ENCODE data around the gene NDFIP1.

NDFIP1 gene

DNA sequence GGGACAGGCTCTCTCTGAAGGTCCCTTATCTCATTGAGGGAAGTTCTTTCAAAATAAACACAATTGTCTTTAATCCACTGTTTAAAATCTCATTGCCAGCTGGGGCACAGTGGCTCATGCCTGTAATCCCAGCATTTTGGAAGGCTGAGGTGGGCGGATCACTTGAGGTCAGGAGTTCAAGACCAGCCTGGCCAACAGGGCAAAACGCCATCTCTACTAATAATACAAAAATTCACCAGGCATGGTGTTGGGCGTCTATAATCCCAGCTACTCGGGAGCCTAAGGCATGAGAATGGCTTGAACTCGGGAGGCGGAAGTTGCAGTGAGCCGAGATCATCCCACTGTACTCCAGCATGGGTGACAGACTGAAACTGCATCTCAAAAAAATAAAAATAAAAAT is 8.3 kb upstream of the NDFIP1 start:
- DNase-seq (ENCODE audit: low read depth): no peak
- TF ChIP-seq, protein P1, sequence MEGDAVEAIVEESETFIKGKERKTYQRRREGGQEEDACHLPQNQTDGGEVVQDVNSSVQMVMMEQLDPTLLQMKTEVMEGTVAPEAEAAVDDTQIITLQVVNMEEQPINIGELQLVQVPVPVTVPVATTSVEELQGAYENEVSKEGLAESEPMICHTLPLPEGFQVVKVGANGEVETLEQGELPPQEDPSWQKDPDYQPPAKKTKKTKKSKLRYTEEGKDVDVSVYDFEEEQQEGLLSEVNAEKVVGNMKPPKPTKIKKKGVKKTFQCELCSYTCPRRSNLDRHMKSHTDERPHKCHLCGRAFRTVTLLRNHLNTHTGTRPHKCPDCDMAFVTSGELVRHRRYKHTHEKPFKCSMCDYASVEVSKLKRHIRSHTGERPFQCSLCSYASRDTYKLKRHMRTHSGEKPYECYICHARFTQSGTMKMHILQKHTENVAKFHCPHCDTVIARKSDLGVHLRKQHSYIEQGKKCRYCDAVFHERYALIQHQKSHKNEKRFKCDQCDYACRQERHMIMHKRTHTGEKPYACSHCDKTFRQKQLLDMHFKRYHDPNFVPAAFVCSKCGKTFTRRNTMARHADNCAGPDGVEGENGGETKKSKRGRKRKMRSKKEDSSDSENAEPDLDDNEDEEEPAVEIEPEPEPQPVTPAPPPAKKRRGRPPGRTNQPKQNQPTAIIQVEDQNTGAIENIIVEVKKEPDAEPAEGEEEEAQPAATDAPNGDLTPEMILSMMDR (IDR thresholded peaks at IDR 0.05; ENCODE audit: low read depth, low read length, missing control alignments): no peak

DNA sequence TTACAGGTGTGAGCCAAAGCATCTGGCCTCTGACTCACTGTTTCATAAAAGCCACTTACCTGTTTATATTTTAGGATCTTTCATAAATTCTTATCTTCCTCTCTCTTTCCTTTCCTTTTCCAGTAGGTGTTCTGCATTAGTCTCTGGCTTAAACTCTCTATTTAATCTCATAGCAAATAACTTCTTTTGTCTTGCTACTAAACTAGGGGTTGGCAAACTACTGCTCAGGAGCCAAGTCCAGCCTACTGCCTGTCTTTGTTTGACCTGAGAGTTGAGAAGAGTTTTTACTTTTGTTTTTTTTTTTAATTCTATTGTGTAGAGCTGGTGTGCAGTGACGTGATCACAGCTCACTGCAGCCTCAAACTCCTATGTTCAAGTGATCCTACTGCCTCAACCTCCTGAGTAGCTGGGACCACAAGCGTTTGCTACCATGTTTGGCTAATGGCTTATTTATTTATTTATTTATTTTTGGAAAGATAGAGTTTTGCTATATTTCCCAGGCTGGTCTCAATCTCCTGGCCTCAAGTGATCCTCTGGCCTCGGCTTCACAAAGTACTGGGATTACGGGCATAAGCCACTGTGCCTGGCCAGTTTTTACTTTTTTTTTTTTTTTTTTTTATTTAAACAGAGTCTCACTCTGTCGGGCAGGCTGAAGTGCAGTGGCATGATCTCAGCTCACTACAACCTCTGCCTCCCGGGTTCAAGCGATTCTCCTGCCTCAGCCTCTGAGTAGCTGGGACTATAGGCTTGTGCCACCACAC is 5.4 kb upstream of the NDFIP1 start:
- TF ChIP-seq, protein P1 (IDR thresholded peaks at IDR 0.05; ENCODE audit: low read depth, low read length, missing control alignments): no peak
- H3K4me3 ChIP-seq (ENCODE audit: low read depth, low read length): no peak overlapping the region
- no peak for DNase-seq (ENCODE audit: low read depth)

More for the DNA sequence above, 8.3 kb upstream of the NDFIP1 start:
- H3K4me3 ChIP-seq (ENCODE audit: low read depth, low read length): no peak overlapping the region

DNA sequence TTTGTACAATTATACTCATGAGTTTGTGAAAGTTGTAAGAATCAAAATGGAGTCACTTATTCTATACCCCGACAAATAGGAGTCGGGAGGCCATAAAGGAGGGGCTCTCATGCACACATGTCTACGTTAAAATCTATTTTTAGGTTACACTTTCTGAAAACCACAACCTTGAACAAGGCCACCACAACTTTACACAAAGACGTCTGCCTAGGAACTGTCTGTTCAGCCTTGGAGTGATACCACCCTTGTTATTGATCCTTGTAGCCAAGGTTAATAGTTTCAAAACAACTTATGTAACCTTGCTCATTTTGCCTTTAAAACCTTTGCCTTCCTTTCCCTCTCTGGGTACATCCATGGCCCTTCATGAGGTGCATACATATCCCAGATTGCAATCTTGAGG is 4.1 kb upstream of the NDFIP1 start:
- DNase-seq (ENCODE audit: low read depth): no peak
- TF ChIP-seq, protein P1 (IDR thresholded peaks at IDR 0.05; ENCODE audit: low read depth, low read length, missing control alignments): no peak
- no peak overlapping the region for H3K4me3 ChIP-seq (ENCODE audit: low read depth, low read length)

DNA sequence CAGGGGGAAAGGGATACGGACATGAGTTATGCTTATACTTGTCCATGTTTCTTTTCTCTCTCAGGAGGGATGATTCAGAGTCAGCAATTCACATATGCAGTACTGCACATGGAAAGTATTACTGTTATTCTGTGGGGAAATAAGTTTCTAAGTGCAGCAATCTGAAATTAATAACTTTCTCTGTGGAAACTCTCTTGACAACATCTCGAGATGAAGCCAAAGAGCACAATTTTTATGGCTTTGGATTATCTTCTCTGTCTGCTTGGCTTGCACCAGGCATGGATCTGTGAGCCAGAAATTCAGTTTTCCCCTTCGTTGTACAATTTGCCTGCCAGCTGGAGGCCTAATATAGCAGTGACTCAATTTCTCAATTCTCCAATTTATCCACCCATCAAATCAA is 2.5 kb upstream of the NDFIP1 start:
- TF ChIP-seq, protein P1 (IDR thresholded peaks at IDR 0.05; ENCODE audit: low read depth, low read length, missing control alignments): no peak
- DNase-seq (ENCODE audit: low read depth): no peak

DNA sequence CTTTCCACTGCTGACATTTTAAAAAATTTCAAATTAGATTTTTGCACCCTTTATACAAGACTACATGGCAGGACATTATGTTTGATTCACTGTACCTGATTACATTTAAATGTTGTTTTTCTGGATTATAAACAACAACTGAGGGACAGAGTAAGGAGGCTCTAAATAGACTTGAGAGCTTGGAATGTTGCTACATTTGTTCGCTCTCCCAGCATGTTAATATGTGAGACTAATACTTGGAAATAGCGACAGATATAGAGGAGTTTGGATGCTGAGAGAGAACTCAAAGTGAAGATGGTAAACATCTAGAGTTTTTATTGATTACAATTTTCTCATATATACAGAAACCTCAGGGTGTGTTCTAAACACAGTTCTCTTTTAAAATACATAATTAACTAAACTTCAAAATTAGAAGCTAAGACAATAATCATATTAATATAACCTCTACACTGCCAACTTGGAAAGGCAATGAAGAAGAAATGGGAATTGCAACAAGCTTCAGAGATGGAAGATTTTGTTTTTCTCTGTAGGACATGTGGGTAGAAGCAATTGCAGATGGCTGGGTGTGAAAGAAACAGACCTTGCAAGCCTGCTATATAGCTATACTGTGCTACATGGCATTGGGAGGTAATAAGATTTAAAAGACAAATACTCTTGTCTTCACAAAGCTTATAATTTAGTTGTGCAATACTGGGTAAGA is 1.4 kb upstream of the NDFIP1 start:
- TF ChIP-seq, protein P1 (IDR thresholded peaks at IDR 0.05; ENCODE audit: low read depth, low read length, missing control alignments): no peak
- no peak overlapping the region for H3K4me3 ChIP-seq (ENCODE audit: low read depth, low read length)
- no peak for DNase-seq (ENCODE audit: low read depth)

More for the DNA sequence above, 2.5 kb upstream of the NDFIP1 start:
- no peak overlapping the region for H3K4me3 ChIP-seq (ENCODE audit: low read depth, low read length)

DNA sequence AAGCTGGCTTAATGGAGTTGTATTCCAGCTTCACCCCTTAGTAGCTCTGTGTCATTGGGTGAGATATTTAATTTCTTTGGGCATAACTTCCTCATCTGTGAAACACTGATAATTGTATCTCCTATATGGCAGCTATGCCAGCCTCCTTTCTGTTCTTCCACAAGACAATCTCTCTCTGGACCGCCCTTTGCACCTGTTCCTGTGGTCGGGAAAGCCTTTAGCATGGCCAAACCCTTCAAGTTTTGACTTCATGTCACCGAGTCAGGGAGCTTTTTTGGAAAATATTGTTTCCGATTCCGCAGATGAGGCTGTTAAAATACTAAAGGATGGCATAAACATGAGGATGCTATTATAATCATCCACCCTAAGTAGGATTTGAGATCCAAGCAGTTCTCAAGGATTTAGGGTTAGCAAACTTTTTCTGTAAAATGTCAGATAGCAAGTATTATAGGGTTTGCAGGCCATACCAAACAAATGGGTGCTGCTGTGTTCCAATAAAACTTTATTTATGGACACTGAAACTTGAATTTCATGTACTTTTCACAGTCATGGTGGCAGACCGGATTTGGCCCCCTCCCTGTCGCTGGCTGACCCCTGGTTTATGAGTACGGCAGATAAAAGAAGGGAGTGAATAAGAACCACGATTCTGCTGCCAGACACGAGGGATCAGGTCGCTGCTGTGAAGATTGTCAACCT is 695 bp upstream of the NDFIP1 start:
- TF ChIP-seq, protein P1 (IDR thresholded peaks at IDR 0.05; ENCODE audit: low read depth, low read length, missing control alignments): no peak
- H3K4me3 ChIP-seq (ENCODE audit: low read depth, low read length): no peak overlapping the region
- no peak for DNase-seq (ENCODE audit: low read depth)

All from GM12864 (cell line).